ENCODE data around the gene USP10. TPM values are rescaled to one million over a fixed set of nuclear protein-coding genes. Genes with fewer than 3 reads are reported as not detected.

Gene USP10
- total RNA-seq, 1 experiment from 2014 or later, result 203 TPM

- H3K4me3 Mint-ChIP-seq, result peak overlapping the region; percentile 63 to 76
- no peaks in the 10 kb centered on the region; the same call in 1 of the 2 replicates for H3K4me1 ChIP-seq (ENCODE audit: insufficient read depth, low read length)
- no peak overlapping the region for H2BK20ac ChIP-seq (ENCODE audit: low read depth, low read length, poor library complexity, severe bottlenecking)
- H3K4ac ChIP-seq (ENCODE audit: low read depth, low read length), result no peak overlapping the region
- peaks cover 79% of the 10 kb centered on the region for H3K27me3 Mint-ChIP-seq (ENCODE audit: low read depth)
- no peak overlapping the region for H3T11ph ChIP-seq (ENCODE audit: low read length)
- no peak overlapping the region; the same call in 1 of the 2 replicates for H3K14ac ChIP-seq (ENCODE audit: insufficient read depth, low read length)
- H2BK5ac ChIP-seq (ENCODE audit: insufficient read length, low read length), result no peak overlapping the region
- no peak for TF ChIP-seq CTCF (conservative IDR thresholded peaks at IDR 0.05)
- H3K56ac ChIP-seq (ENCODE audit: insufficient read length, low read depth, low read length), result no peak overlapping the region
- peak overlapping the region; percentile 17 for H2AFZ ChIP-seq (ENCODE audit: low read length)
- no peaks in the 10 kb centered on the region; a peak in 2 of 5 replicates for H3K9me3 Mint-ChIP-seq
- no peak overlapping the region for H4K91ac ChIP-seq (ENCODE audit: insufficient read length, low read depth, low read length)
- no peaks in the 10 kb centered on the region for H3K79me1 ChIP-seq (ENCODE audit: insufficient read depth, low read depth, low read length, poor library complexity, severe bottlenecking)
- no peak overlapping the region for H2BK15ac ChIP-seq (ENCODE audit: low read depth, low read length)
- H4K5ac ChIP-seq (ENCODE audit: insufficient read length, low read depth, low read length), result no peak overlapping the region
- no peaks in the 10 kb centered on the region for H4K20me1 ChIP-seq (ENCODE audit: control insufficient read depth, insufficient read depth, insufficient read length)
- no peak overlapping the region for H3K23ac ChIP-seq (ENCODE audit: insufficient read length, low read depth, low read length)
- no peak overlapping the region for H2AK5ac ChIP-seq (ENCODE audit: insufficient read length, low read length)
- H3K4me2 ChIP-seq (ENCODE audit: insufficient read depth, insufficient read length, low read length), result peak overlapping the region; percentile 46
- H3K9me3 ChIP-seq (ENCODE audit: control insufficient read depth, low read depth, low read length), result no peaks in the 10 kb centered on the region
- peak; percentile 56 for DNase-seq
- no peak overlapping the region for H3K27ac Mint-ChIP-seq
- no peak overlapping the region for H4K8ac ChIP-seq (replicated peaks; ENCODE audit: insufficient read length, low read depth, low read length)
- no peak overlapping the region for H3K27ac ChIP-seq (ENCODE audit: insufficient read length, low read depth, low read length)
- H3K23me2 ChIP-seq (ENCODE audit: insufficient read length, low read depth, low read length, poor library complexity, severe bottlenecking), result no peaks in the 10 kb centered on the region
- no peak overlapping the region for H3K9ac ChIP-seq (ENCODE audit: extremely low read depth, insufficient read length, low read length)
- H3K27me3 ChIP-seq (ENCODE audit: insufficient read depth, low read length), result peaks cover 14% of the 10 kb centered on the region; the same call in 1 of the 2 replicates
- no CpG with 5 or more reads among the region's 29 CpGs for WGBS (ENCODE audit: extremely low coverage, insufficient read length, low lambda C conversion rate)
- peaks cover 13% of the 10 kb centered on the region in 2 experiments for H3K4me1 Mint-ChIP-seq
- H3K79me2 ChIP-seq (ENCODE audit: insufficient read depth, low read length), result no peaks in the 10 kb centered on the region
- no peaks in the 10 kb centered on the region for H3K36me3 Mint-ChIP-seq (ENCODE audit: insufficient read depth in 1 of 3, low read depth in 3 of 3)
- no peak overlapping the region for H3K18ac ChIP-seq (ENCODE audit: insufficient read length, low read depth, low read length)
- H2BK120ac ChIP-seq (ENCODE audit: low read depth, low read length, poor library complexity, severe bottlenecking), result no peak overlapping the region
- no peak overlapping the region for H2BK12ac ChIP-seq (ENCODE audit: insufficient read length, low read depth, low read length)
Measured at GRCh38 chr16:84818989-84819643, 119.3 kb downstream of the USP10 start.

Measured in H9 (cell line).